ENCODE data around the gene PRPF18.

The PRPF18 gene

DNA sequence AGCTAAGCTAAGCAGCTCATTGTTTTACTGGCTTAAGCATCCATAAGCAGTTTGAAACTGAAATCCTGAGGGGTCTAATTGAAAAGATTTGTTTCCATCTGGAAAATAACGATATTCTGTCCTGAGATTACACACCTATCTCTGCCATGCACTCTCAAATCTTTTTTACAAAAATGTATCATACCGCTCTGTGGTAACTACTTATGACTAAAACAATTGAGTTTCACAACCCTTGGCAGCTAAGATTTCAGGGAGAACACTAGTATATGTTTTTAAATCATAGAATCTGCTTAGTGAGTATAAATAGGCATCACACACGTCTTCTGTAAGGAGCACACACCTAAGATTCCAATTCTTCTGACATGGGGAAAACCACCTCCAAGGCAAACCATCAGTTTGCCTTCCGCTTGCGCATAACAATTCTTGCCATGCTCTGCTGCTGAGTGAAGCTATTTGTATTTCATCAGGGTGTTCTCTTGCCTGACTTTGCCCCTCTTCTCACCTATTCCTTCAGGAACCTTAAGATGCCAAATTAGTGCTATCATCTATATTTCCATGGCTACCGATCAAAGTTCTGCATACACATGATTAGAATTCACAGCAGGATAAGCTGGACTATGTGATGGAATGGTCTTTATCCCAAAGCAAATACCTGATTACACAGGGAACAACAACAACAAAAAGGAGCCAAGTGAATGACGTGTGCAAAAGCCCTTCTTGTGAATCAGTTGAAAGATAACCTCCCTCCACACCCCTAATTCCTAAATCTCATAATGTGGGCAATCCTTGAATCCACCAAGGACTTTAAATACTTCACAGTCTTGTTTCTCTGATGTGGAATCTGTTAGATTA lies 40.9 kb downstream of the PRPF18 start:
- peaks cover 3% of the 10 kb centered on the region for H3K4me1 ChIP-seq (ENCODE audit: control insufficient read depth, insufficient read depth, low read length)
- H3K9ac ChIP-seq (ENCODE audit: low read length in 2 of 2), result no peak overlapping the region
- H3K4me3 ChIP-seq (ENCODE audit: low read length in 2 of 2), result no peak overlapping the region
- no peaks in the 10 kb centered on the region for H3K27me3 ChIP-seq (ENCODE audit: control insufficient read depth in 1 of 2, insufficient read depth in 2 of 2, low read length in 2 of 2)
- H3K27ac ChIP-seq (ENCODE audit: low read length), result no peak overlapping the region
- H3K9me3 ChIP-seq (ENCODE audit: control insufficient read depth in 2 of 2, low read length in 2 of 2), result no peaks in the 10 kb centered on the region
- H3K36me3 ChIP-seq (ENCODE audit: control insufficient read depth in 2 of 2, insufficient read depth in 2 of 2, low read length in 2 of 2), result peaks cover 4 to 15% of the 10 kb centered on the region in 2 donors

DNA sequence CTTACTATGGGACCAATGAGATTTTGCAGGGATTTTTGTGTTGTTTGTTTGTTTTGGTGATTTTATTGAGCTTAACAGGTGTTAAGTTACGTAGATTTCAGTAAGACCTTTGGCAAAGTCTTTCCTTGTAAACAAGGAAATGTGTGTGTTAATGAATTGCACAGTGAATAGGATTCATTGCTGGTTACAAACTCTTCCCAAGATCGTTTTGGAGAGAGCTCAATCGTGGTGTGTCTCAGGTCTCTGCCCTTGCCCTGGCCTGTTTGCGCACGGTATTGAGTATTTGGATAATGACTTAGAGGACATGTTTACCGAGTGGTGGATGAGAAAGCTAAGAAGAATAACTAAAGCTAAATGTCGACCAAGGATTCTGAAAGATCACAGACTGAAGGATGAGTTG lies 41.9 kb downstream of the PRPF18 start:
- Histone ChIP-seq H3K4me3 (ENCODE audit: low read length in 2 of 2) (no peak overlapping the region), H3K27ac (ENCODE audit: low read length) (peak overlapping the region; percentile 13), H3K27me3 (ENCODE audit: control insufficient read depth in 1 of 2, insufficient read depth in 2 of 2, low read length in 2 of 2) (no peaks in the 10 kb centered on the region), H3K9me3 (ENCODE audit: control insufficient read depth in 2 of 2, low read length in 2 of 2) (no peaks in the 10 kb centered on the region), H3K36me3 (ENCODE audit: control insufficient read depth in 2 of 2, insufficient read depth in 2 of 2, low read length in 2 of 2) (peaks cover 4 to 15% of the 10 kb centered on the region in 2 donors), H3K4me1 (ENCODE audit: control insufficient read depth, insufficient read depth, low read length) (peaks cover 12% of the 10 kb centered on the region), H3K9ac (ENCODE audit: low read length in 2 of 2) (no peak overlapping the region)

DNA sequence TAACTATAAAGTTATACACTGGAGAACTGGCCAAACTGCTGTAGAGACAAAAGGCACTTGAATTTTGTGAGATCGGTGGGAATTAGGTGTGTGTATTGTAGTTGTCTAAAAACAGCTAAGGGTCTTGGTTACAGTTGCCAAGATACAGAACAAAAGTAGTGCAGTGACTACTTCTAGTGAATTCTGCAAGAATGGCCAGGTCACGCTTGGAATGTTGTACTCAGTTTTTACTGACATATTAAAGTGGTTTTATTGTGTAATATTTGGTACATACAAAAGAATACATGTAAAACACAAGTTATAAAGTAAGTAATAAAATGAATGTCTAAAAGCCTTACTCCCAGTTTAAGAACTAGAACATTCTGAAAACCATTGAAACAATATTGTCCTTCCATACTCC lies 42.4 kb downstream of the PRPF18 start:
- Histone ChIP-seq H3K9me3 (ENCODE audit: control insufficient read depth in 2 of 2, low read length in 2 of 2) (no peaks in the 10 kb centered on the region), H3K9ac (ENCODE audit: low read length in 2 of 2) (no peak overlapping the region), H3K36me3 (ENCODE audit: control insufficient read depth in 2 of 2, insufficient read depth in 2 of 2, low read length in 2 of 2) (peaks cover 4 to 15% of the 10 kb centered on the region in 2 donors), H3K27ac (ENCODE audit: low read length) (peak overlapping the region; percentile 13), H3K27me3 (ENCODE audit: control insufficient read depth in 1 of 2, insufficient read depth in 2 of 2, low read length in 2 of 2) (no peaks in the 10 kb centered on the region), H3K4me1 (ENCODE audit: control insufficient read depth, insufficient read depth, low read length) (peaks cover 15% of the 10 kb centered on the region), H3K4me3 (ENCODE audit: low read length in 2 of 2) (no peak overlapping the region)

DNA sequence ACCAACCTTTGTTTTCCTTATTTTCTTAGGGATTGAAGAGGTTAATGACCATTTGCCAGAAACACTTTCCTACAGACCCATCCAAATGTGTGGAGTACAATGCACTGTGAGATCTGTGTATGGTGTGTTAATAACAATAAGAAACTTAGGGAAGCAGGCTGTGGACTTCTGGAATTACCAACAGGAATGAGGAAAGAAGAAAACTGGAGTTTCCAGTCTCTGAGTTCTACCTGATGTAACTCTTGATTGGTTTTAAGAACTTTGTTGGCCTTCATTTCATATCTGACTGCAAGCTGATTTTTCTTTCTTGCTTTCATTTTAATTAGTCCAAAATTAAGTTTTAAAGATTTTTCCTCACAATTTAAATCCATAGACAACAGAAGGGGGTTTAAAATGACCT lies 43.5 kb downstream of the PRPF18 start:
- Histone ChIP-seq H3K27ac (ENCODE audit: low read length) (no peak overlapping the region), H3K9me3 (ENCODE audit: control insufficient read depth in 2 of 2, low read length in 2 of 2) (no peaks in the 10 kb centered on the region), H3K9ac (ENCODE audit: low read length in 2 of 2) (no peak overlapping the region), H3K27me3 (ENCODE audit: control insufficient read depth in 1 of 2, insufficient read depth in 2 of 2, low read length in 2 of 2) (no peaks in the 10 kb centered on the region), H3K36me3 (ENCODE audit: control insufficient read depth in 2 of 2, insufficient read depth in 2 of 2, low read length in 2 of 2) (peaks cover 4 to 15% of the 10 kb centered on the region in 2 donors), H3K4me3 (ENCODE audit: low read length in 2 of 2) (no peak overlapping the region), H3K4me1 (ENCODE audit: control insufficient read depth, insufficient read depth, low read length) (peaks cover 24% of the 10 kb centered on the region)

DNA sequence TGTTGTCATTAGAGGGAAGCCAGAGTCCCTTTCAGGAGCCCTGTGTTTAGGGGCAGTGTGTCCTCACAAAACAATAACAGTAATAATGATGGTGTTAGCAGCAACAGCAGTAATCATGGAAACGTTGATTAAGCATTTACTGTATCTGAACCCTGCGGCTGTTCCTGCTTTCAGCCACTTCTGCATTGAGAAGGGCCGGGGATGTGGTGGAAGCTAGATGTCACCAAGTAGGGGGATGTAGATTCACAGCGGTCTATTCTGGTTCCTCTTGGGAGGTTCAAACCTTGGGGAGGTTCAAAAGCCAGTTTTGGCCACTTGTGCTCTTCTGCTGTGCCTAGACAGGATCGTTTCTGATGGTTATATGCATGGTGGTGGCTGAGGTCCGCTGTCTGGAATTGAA lies 44.8 kb downstream of the PRPF18 start:
- Histone ChIP-seq H3K4me1 (ENCODE audit: control insufficient read depth, insufficient read depth, low read length) (peaks cover 24% of the 10 kb centered on the region), H3K4me3 (ENCODE audit: low read length in 2 of 2) (no peak overlapping the region), H3K9ac (ENCODE audit: low read length in 2 of 2) (no peak overlapping the region), H3K27me3 (ENCODE audit: control insufficient read depth in 1 of 2, insufficient read depth in 2 of 2, low read length in 2 of 2) (no peaks in the 10 kb centered on the region), H3K27ac (ENCODE audit: low read length) (peak overlapping the region; percentile 24), H3K9me3 (ENCODE audit: control insufficient read depth in 2 of 2, low read length in 2 of 2) (no peaks in the 10 kb centered on the region), H3K36me3 (ENCODE audit: control insufficient read depth in 2 of 2, insufficient read depth in 2 of 2, low read length in 2 of 2) (peaks cover 0 to 13% of the 10 kb centered on the region in 2 donors)

DNA sequence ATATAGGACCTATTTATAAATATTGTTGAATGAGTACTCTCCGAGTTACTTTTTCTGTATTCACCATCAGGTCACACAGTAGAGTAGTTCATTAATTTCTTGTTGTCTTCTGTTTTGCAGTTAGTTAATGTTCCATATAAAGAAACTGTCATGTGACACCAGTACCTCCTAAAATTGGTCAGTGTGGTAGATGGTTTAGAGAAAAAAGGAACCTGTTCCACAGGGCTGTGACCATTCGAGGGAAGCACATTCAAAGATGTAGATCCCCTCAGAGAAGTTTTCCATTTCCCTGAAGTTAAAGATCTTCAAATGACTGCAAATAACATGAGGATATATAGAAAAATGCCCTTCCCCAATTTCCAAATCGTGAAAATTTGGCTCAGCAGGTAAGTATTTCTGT lies 45.7 kb downstream of the PRPF18 start:
- Histone ChIP-seq H3K36me3 (ENCODE audit: control insufficient read depth in 2 of 2, insufficient read depth in 2 of 2, low read length in 2 of 2) (peaks cover 0 to 11% of the 10 kb centered on the region in 2 donors), H3K9me3 (ENCODE audit: control insufficient read depth in 2 of 2, low read length in 2 of 2) (no peaks in the 10 kb centered on the region), H3K27me3 (ENCODE audit: control insufficient read depth in 1 of 2, insufficient read depth in 2 of 2, low read length in 2 of 2) (no peaks in the 10 kb centered on the region), H3K4me1 (ENCODE audit: control insufficient read depth, insufficient read depth, low read length) (peaks cover 24% of the 10 kb centered on the region), H3K27ac (ENCODE audit: low read length) (peak overlapping the region; percentile 93), H3K9ac (ENCODE audit: low read length in 2 of 2) (no peak overlapping the region), H3K4me3 (ENCODE audit: low read length in 2 of 2) (no peak overlapping the region)

DNA sequence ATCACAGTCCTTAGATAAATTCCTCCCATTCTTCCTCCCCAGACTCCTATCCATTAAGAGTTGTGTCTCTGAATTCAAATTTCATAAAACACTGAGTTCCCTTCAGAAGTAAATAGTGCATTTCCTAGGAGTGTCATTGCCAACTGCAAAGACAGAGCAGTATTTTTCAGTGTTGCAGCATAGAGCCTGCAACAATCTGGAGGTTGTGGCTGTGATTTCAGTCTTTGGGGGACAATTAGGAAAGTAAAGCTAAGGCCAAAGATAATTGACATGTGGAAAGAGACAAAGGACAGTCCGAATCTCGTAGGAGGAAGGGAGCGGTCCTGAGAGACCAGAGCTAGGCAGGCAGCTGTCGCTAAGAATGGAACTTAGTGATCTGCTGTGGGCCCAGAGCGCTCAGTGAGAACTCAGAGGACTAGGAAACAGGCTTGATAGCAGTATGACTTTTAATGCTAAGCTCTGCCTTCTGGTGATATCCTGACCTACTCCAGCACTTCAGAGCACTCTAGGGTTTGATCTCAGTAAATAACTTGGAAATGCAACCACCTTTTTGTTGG lies 46.2 kb downstream of the PRPF18 start:
- Histone ChIP-seq H3K4me1 (ENCODE audit: control insufficient read depth, insufficient read depth, low read length) (peaks cover 24% of the 10 kb centered on the region), H3K9ac (ENCODE audit: low read length in 2 of 2) (peak overlapping the region; percentile 18 to 66), H3K4me3 (ENCODE audit: low read length in 2 of 2) (peak overlapping the region in 1 of 2 donors; percentile 63), H3K27me3 (ENCODE audit: control insufficient read depth in 1 of 2, insufficient read depth in 2 of 2, low read length in 2 of 2) (no peaks in the 10 kb centered on the region), H3K27ac (ENCODE audit: low read length) (peak overlapping the region; percentile 93), H3K36me3 (ENCODE audit: control insufficient read depth in 2 of 2, insufficient read depth in 2 of 2, low read length in 2 of 2) (peaks cover 0 to 9% of the 10 kb centered on the region in 2 donors), H3K9me3 (ENCODE audit: control insufficient read depth in 2 of 2, low read length in 2 of 2) (no peaks in the 10 kb centered on the region)

DNA sequence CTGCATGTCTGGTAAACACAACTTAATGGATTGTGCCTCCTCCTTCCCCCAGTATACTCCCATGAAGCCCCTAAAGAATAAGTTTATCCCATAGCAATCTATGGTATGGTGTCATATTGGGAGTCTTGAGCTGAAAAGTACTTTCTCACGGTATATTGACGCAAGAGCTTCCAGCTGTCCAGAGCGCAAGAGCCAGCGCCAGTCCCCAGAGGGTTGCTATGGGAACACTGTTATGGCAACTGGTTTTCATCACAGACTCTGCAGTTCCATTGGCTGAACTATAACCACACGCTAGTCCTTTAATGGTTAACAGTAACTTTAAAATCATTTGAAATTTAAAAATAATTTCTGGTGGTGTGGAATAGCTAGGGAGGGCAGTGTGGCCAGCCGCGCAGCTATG lies 46.9 kb downstream of the PRPF18 start:
- no peaks in the 10 kb centered on the region for H3K27me3 ChIP-seq (ENCODE audit: control insufficient read depth in 1 of 2, insufficient read depth in 2 of 2, low read length in 2 of 2)
- H3K9ac ChIP-seq (ENCODE audit: low read length in 2 of 2), result peak overlapping the region; percentile 18 to 66
- H3K27ac ChIP-seq (ENCODE audit: low read length), result peak overlapping the region; percentile 93
- H3K36me3 ChIP-seq (ENCODE audit: control insufficient read depth in 2 of 2, insufficient read depth in 2 of 2, low read length in 2 of 2), result peaks cover 1 to 12% of the 10 kb centered on the region in 2 donors
- H3K4me1 ChIP-seq (ENCODE audit: control insufficient read depth, insufficient read depth, low read length), result peaks cover 24% of the 10 kb centered on the region
- no peaks in the 10 kb centered on the region for H3K9me3 ChIP-seq (ENCODE audit: control insufficient read depth in 2 of 2, low read length in 2 of 2)
- H3K4me3 ChIP-seq (ENCODE audit: low read length in 2 of 2), result peak overlapping the region; percentile 18 to 63

DNA sequence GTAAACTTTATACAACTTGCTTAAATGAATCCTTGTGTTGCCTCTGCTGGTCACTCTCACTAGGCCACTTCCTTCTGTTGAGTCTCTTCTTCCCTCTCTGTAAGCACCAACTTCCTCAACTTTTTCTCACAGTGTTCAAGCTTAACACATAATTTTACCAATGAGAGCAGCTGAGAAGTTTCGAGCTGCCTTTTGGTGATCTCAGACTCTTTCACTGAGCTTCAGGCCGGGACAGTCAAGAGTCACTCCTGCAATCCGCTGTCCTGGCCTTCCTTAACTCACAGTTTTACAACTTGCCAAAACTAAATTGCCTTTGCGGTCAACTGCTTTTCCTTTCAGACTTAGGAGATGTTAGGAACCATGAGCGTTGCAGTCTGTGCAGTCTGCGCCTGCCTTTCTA lies 47.4 kb downstream of the PRPF18 start:
- Histone ChIP-seq H3K9ac (ENCODE audit: low read length in 2 of 2) (peak overlapping the region; percentile 12 to 22), H3K27ac (ENCODE audit: low read length) (peak overlapping the region; percentile 93), H3K36me3 (ENCODE audit: control insufficient read depth in 2 of 2, insufficient read depth in 2 of 2, low read length in 2 of 2) (peaks cover 6 to 15% of the 10 kb centered on the region in 2 donors), H3K4me3 (ENCODE audit: low read length in 2 of 2) (peak overlapping the region; percentile 27 to 63), H3K9me3 (ENCODE audit: control insufficient read depth in 2 of 2, low read length in 2 of 2) (no peaks in the 10 kb centered on the region), H3K4me1 (ENCODE audit: control insufficient read depth, insufficient read depth, low read length) (peaks cover 24% of the 10 kb centered on the region), H3K27me3 (ENCODE audit: control insufficient read depth in 1 of 2, insufficient read depth in 2 of 2, low read length in 2 of 2) (no peaks in the 10 kb centered on the region)

DNA sequence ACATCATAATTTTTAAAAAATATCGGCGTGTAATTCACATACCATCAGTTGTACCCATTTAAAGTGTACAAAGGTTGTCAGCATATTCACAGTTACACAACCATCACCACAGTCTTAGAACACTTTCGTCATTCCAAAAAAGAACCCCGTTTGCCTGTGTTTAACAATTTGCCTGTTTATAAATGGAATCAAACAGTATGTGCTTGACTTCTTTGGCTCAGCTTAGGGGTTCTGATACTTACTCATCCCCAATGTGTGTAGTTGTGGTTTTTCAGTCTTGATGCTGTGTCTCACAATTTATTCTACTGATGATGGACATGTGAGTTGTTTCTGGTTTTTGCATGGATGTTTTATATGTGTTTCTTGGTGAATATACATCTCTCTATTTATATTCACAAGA lies 50.0 kb downstream of the PRPF18 start:
- H3K4me3 ChIP-seq (ENCODE audit: low read length in 2 of 2), result no peak overlapping the region
- no peak overlapping the region for H3K9ac ChIP-seq (ENCODE audit: low read length in 2 of 2)
- peaks cover 24% of the 10 kb centered on the region for H3K4me1 ChIP-seq (ENCODE audit: control insufficient read depth, insufficient read depth, low read length)
- H3K27me3 ChIP-seq (ENCODE audit: control insufficient read depth in 1 of 2, insufficient read depth in 2 of 2, low read length in 2 of 2), result no peaks in the 10 kb centered on the region
- peaks cover 6 to 9% of the 10 kb centered on the region in 2 donors for H3K36me3 ChIP-seq (ENCODE audit: control insufficient read depth in 2 of 2, insufficient read depth in 2 of 2, low read length in 2 of 2)
- no peaks in the 10 kb centered on the region for H3K9me3 ChIP-seq (ENCODE audit: control insufficient read depth in 2 of 2, low read length in 2 of 2)
- no peak overlapping the region for H3K27ac ChIP-seq (ENCODE audit: low read length)

Data from stomach smooth muscle (tissue), 2 donors.